Keratinocyte (primary cell): ENCODE results near the gene GADD45GIP1. TPM values are rescaled to one million over a fixed set of nuclear protein-coding genes. Genes with fewer than 3 reads are reported as not detected.

Experiments used
- DNase-seq: peaks from one replicate; pipeline ENCODE4 v3.0.0-alpha.2; 2011; ENCODE audit warnings: low read depth, missing footprints, low spot score
- FAIRE-seq: peaks from 2 replicates; lab custom pipeline; 2011; peaks lifted over from hg19 to GRCh38; lab: Jason Lieb, UNC
- H2AFZ ChIP-seq: 2 replicates; pipeline ENCODE4 v1.6.0; 2012; ENCODE audit warnings: low read length, control low read depth, inconsistent platforms; ENCODE audit not compliant: control insufficient read depth
- H3K27ac ChIP-seq: 2 replicates; pipeline ENCODE4 v1.5.1; 2011; ENCODE audit warnings: low read length; ENCODE audit not compliant: control insufficient read depth, insufficient read depth
- H3K27me3 ChIP-seq: 3 replicates; pipeline ENCODE4 v1.6.0; 2011; ENCODE audit warnings: low read length; ENCODE audit not compliant: control insufficient read depth, insufficient read depth; ENCODE audit errors: extremely low read depth
- H3K36me3 ChIP-seq, 2 experiments: 2 replicates in 1 of 2; 3 replicates in 1 of 2; pipeline ENCODE4 v1.5.1; 2011; ENCODE audit warnings: low read length in 2 of 2, mild to moderate bottlenecking in 1 of 2; ENCODE audit not compliant: control insufficient read depth in 2 of 2, insufficient read depth in 2 of 2; ENCODE audit errors: extremely low read depth in 1 of 2
- H3K4me1 ChIP-seq: 3 replicates; pipeline ENCODE4 v1.5.1; 2011; ENCODE audit warnings: low read length; ENCODE audit not compliant: control insufficient read depth, insufficient read depth; ENCODE audit errors: extremely low read depth
- H3K4me2 ChIP-seq: 3 replicates; pipeline ENCODE4 v1.6.0; 2011; ENCODE audit warnings: low read depth, low read length; ENCODE audit not compliant: control insufficient read depth, insufficient read depth; ENCODE audit errors: extremely low read depth
- H3K4me3 ChIP-seq, 3 experiments: fragments of 200-600 bp in 1 of 3; sonication (generic) in 1 of 3; 2 replicates in 2 of 3; 3 replicates in 1 of 3; pipeline ENCODE4 v1.5.1; 2011 to 2016; ENCODE audit warnings: low read length in 3 of 3, mild to moderate bottlenecking in 3 of 3, control low read depth in 2 of 3, inconsistent platforms in 1 of 3, low read depth in 1 of 3, mixed read lengths in 1 of 3, mixed run types in 1 of 3, moderate library complexity in 1 of 3; ENCODE audit not compliant: control insufficient read depth in 2 of 3, insufficient read depth in 2 of 3; ENCODE audit errors: extremely low read depth in 1 of 3
- H3K79me2 ChIP-seq: 2 replicates; pipeline ENCODE4 v1.6.0; 2012; ENCODE audit warnings: low read length; ENCODE audit not compliant: control insufficient read depth, insufficient read depth
- H3K9ac ChIP-seq: 3 replicates; pipeline ENCODE4 v1.6.0; 2011; ENCODE audit warnings: low read length; ENCODE audit not compliant: control insufficient read depth, insufficient read depth; ENCODE audit errors: extremely low read depth
- H3K9me1 ChIP-seq: 3 replicates; pipeline ENCODE4 v1.6.0; 2011; ENCODE audit warnings: low read length; ENCODE audit not compliant: control insufficient read depth, insufficient read depth; ENCODE audit errors: extremely low read depth
- H3K9me3 ChIP-seq: 2 replicates; pipeline ENCODE4 v1.5.1; 2012; ENCODE audit warnings: low read depth, low read length; ENCODE audit not compliant: control insufficient read depth
- H4K20me1 ChIP-seq: 3 replicates; pipeline ENCODE4 v1.6.0; 2011; ENCODE audit warnings: low read length; ENCODE audit not compliant: control insufficient read depth, insufficient read depth; ENCODE audit errors: extremely low read depth
- EZH2 ChIP-seq: IDR thresholded peaks from one replicate; pipeline ENCODE4 v1.6.1; 2012; ENCODE audit warnings: inconsistent platforms, mild to moderate bottlenecking, low read length, moderate library complexity
- dilution Hi-C: fragments of 300-500 bp; cut with MboI; formaldehyde crosslinking; loops from one replicate; pipeline ENCODE4 v1.7.0; 2020; ENCODE audit warnings: low sequenced_read_pairs; ENCODE audit not compliant: extremely low pct_ligation_motif_present
- polyA plus RNA-seq, 5 experiments: library from polyadenylated mRNA; depleted of rRNA in 3 of 5; stranded (reverse) in 3 of 5; stranded (forward) in 1 of 5; unstranded in 1 of 5; fragments of >200 nt; gene quantifications; 1 replicate in 1 of 5; 2 replicates in 3 of 5; 3 replicates in 1 of 5; pipeline versions ENCODE4 v1.2.1 to v1.2.3, GENCODE V29; 2011 to 2012; ENCODE audit warnings: missing spikeins in 2 of 5, low read depth in 1 of 5, low replicate concordance in 1 of 5
- TF ChIP-seq, protein P1 (sequence below), 3 experiments: IDR thresholded peaks in 1 of 3; conservative IDR thresholded peaks in 1 of 3; optimal IDR thresholded peaks in 1 of 3; 2 replicates in 2 of 3; 3 replicates in 1 of 3; pipeline versions ENCODE3 to v1.5.1; 2011; ENCODE audit warnings: low read length in 3 of 3, mild to moderate bottlenecking in 3 of 3, moderate library complexity in 2 of 3, control low read depth in 1 of 3, inconsistent platforms in 1 of 3; ENCODE audit not compliant: insufficient read depth in 2 of 3; ENCODE audit errors: extremely low read depth in 1 of 3

Gene GADD45GIP1
- polyA plus RNA-seq, 1 donor (not counting 4 experiments of a cell fraction or from before 2014, with no cell fraction given): 35.5 TPM

DNA sequence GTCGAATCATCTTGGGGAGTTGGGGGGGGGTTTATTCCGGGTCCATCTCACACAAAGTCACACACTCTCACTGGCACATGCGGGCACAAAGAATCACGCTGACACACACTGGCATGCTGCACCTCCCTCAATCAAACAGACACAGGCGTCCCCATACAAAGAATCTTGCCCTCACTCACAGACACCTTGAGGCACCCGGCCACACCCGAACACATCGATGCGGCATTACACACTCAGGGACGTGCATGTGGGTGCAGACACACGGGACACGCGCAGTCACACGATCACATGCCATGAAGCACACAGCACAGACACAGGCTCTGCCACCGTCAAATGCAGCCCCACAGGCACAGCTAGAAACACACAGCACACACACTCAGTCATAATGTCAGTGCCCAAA, 46.1 kb upstream of the GADD45GIP1 start:
- FAIRE-seq (peak; percentile 17), DNase-seq (no peak)
- TF ChIP-seq, protein P1, sequence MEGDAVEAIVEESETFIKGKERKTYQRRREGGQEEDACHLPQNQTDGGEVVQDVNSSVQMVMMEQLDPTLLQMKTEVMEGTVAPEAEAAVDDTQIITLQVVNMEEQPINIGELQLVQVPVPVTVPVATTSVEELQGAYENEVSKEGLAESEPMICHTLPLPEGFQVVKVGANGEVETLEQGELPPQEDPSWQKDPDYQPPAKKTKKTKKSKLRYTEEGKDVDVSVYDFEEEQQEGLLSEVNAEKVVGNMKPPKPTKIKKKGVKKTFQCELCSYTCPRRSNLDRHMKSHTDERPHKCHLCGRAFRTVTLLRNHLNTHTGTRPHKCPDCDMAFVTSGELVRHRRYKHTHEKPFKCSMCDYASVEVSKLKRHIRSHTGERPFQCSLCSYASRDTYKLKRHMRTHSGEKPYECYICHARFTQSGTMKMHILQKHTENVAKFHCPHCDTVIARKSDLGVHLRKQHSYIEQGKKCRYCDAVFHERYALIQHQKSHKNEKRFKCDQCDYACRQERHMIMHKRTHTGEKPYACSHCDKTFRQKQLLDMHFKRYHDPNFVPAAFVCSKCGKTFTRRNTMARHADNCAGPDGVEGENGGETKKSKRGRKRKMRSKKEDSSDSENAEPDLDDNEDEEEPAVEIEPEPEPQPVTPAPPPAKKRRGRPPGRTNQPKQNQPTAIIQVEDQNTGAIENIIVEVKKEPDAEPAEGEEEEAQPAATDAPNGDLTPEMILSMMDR (optimal IDR thresholded peaks at IDR 0.05 in 1 of 3, IDR thresholded peaks at IDR 0.05 in 1 of 3, conservative IDR thresholded peaks at IDR 0.05 in 1 of 3; ENCODE audit: extremely low read depth in 1 of 3, insufficient read depth in 2 of 3, low read length in 3 of 3): no peak
- TF ChIP-seq EZH2: no peak
- peaks cover 0 to 9% of the 10 kb centered on the region in 2 experiments for H3K36me3 ChIP-seq
- peaks cover 74% of the 10 kb centered on the region for H3K4me1 ChIP-seq
- H3K9me1 ChIP-seq: no peaks in the 10 kb centered on the region
- dilution Hi-C loops: no loop called here
- H3K4me2 ChIP-seq: peak overlapping the region; percentile 76
- H3K79me2 ChIP-seq: peaks cover 66% of the 10 kb centered on the region
- no peak overlapping the region for H2AFZ ChIP-seq
- peak overlapping the region; percentile 51 for H3K9ac ChIP-seq
- no peaks in the 10 kb centered on the region for H3K27me3 ChIP-seq
- no peak overlapping the region for H3K27ac ChIP-seq
- H3K4me3 ChIP-seq: no peak overlapping the region
- no peaks in the 10 kb centered on the region for H3K9me3 ChIP-seq
- no peaks in the 10 kb centered on the region for H4K20me1 ChIP-seq

- H3K4me3 ChIP-seq: peak overlapping the region in 1 of 3 experiments; percentile 47
- no peak overlapping the region for H2AFZ ChIP-seq
- H3K79me2 ChIP-seq: peaks cover 71% of the 10 kb centered on the region
- no peaks in the 10 kb centered on the region for H3K27me3 ChIP-seq
- DNase-seq (no peak), FAIRE-seq (no peak)
- H3K27ac ChIP-seq: peak overlapping the region; percentile 1
- peaks cover 0 to 9% of the 10 kb centered on the region in 2 experiments for H3K36me3 ChIP-seq
- no peaks in the 10 kb centered on the region for H3K9me1 ChIP-seq
- TF ChIP-seq EZH2: no peak
- TF ChIP-seq, protein P1 (optimal IDR thresholded peaks at IDR 0.05 in 1 of 3, IDR thresholded peaks at IDR 0.05 in 1 of 3, conservative IDR thresholded peaks at IDR 0.05 in 1 of 3; ENCODE audit: extremely low read depth in 1 of 3, insufficient read depth in 2 of 3, low read length in 3 of 3): no peak
- H3K9me3 ChIP-seq: no peaks in the 10 kb centered on the region
- no peaks in the 10 kb centered on the region for H4K20me1 ChIP-seq
- H3K4me2 ChIP-seq: peak overlapping the region; percentile 76
- dilution Hi-C loops: no loop called here
- peaks cover 74% of the 10 kb centered on the region for H3K4me1 ChIP-seq
- peak overlapping the region; percentile 73 for H3K9ac ChIP-seq
Measured at GRCh38 chr19:13002166-13002898, 45.3 kb upstream of the GADD45GIP1 start.
